ENCODE results near the gene TSPAN14. TPM values are rescaled to one million over a fixed set of nuclear protein-coding genes. Genes with fewer than 3 reads are reported as not detected.

TSPAN14 gene
- total and polyA plus RNA-seq, 10 of the 15 experiments (the other 5 are each of a cell fraction or from before 2014, with no cell fraction given) = 2.5 to 31.7 (median 17.9) TPM

GRCh38 chr10:80471715-80472233, 17.7 kb downstream of the TSPAN14 start (continued):
- TF ChIP-seq POLR2AphosphoS5 (IDR thresholded peaks at IDR 0.05; ENCODE audit: low read length) (0 out of 2 replicates have a peak, but pooled peaks have one; percentile 31), KDM1A (IDR thresholded peaks at IDR 0.05; ENCODE audit: borderline replicate concordance) (no peak), E2F8 (IDR thresholded peaks at IDR 0.05; ENCODE audit: low read depth, partially characterized antibody) (peak; percentile 32), JUND (IDR thresholded peaks at IDR 0.05; ENCODE audit: low read depth, low read length) (no peak), CHD4 (IDR thresholded peaks at IDR 0.05) (no peak), TBL1XR1 (IDR thresholded peaks at IDR 0.05; ENCODE audit: low read depth, low read length) (no peak), PML (IDR thresholded peaks at IDR 0.05; ENCODE audit: low read length) (no peak), KAT2A (conservative IDR thresholded peaks at IDR 0.05; ENCODE audit: control insufficient read depth, low read depth, low read length) (no peak), ZNF217 (IDR thresholded peaks at IDR 0.05) (0 out of 2 replicates have a peak, but pooled peaks have one; percentile 48), ZNF24 (IDR thresholded peaks at IDR 0.05) (no peak), CREM (IDR thresholded peaks at IDR 0.05; ENCODE audit: low read depth) (0 out of 2 replicates have a peak, but pooled peaks have one; percentile 10), IKZF1 (conservative IDR thresholded peaks at IDR 0.05) (no peak; the same call in 1 of the 2 replicates), TCF3 (IDR thresholded peaks at IDR 0.05; ENCODE audit: borderline replicate concordance, insufficient read depth, low read depth, low read length) (peak; percentile 85), ELK1 (IDR thresholded peaks at IDR 0.05; ENCODE audit: low read depth, low read length) (no peak), KLF5 (IDR thresholded peaks at IDR 0.05; ENCODE audit: partially characterized antibody) (peak; percentile 35), NKRF (conservative IDR thresholded peaks at IDR 0.05) (no peak; the same call in 1 of the 2 replicates), CBFB (IDR thresholded peaks at IDR 0.05; ENCODE audit: low read depth) (peak; percentile 50; the same call in 1 of the 2 replicates), ZNF687 (IDR thresholded peaks at IDR 0.05) (peak; percentile 30; the same call in 1 of the 2 replicates), ATF2 (IDR thresholded peaks at IDR 0.05; ENCODE audit: low read length) (no peak)
